Adrenal gland (tissue), 12 donors: ENCODE data around the gene KRTAP13-3. TPM values are rescaled to one million over a fixed set of nuclear protein-coding genes. Genes with fewer than 3 reads are reported as not detected.

ENCODE experiments used
- DNase-seq, 7 donors: peaks; one replicate each; pipeline ENCODE4 v3.0.0-alpha.2; 2019 to 2020
- H3K27ac ChIP-seq, 5 donors: fragments of 200-600 bp; sonication (generic) in 4 of 5; 1 replicate in 3 of 5; 2 replicates in 2 of 5; pipeline versions ENCODE4 v1.5.1 to v1.8.0; 2016 to 2020; ENCODE audit warnings: mild to moderate bottlenecking in 1 of 5
- H3K27me3 ChIP-seq: fragments of 200-600 bp; 2 replicates; pipeline ENCODE4 v1.8.0; 2021
- H3K36me3 ChIP-seq, 2 donors: fragments of 200-600 bp; replicated peaks in 1 of 2; 1 replicate in 1 of 2; 2 replicates in 1 of 2; pipeline versions ENCODE4 v1.5.1 to v1.8.0; 2018 to 2022
- H3K4me1 ChIP-seq, 2 donors: fragments of 200-600 bp; replicated peaks in 1 of 2; 1 replicate in 1 of 2; 2 replicates in 1 of 2; pipeline versions ENCODE4 v1.5.1 to v1.8.0; 2018 to 2021
- H3K4me3 ChIP-seq, 4 donors: fragments of 200-600 bp; sonication (generic) in 3 of 4; one replicate each; pipeline ENCODE4 v1.5.1; 2016 to 2018
- H3K9me3 ChIP-seq, 3 donors: fragments of 200-600 bp; sonication (generic) in 1 of 3; replicated peaks in 1 of 3; 1 replicate in 2 of 3; 2 replicates in 1 of 3; pipeline versions ENCODE4 v1.5.1 to v1.8.0; 2016 to 2021
- POLR2A ChIP-seq, 2 donors: fragments of 450-650 bp; IDR thresholded peaks; one replicate each; pipeline ENCODE4 v1.6.1; 2017; ENCODE audit warnings: antibody characterized with exemption in 2 of 2, mild to moderate bottlenecking in 2 of 2, moderate library complexity in 1 of 2
- WGBS, 4 donors: extraction: QIAGEN DNeasy Blood & Tissue Kit in 2 of 4; methylation state at CpG; one replicate each; pipeline versions ENCODE4 v1.1.5 to v1.1.7; 2013 to 2017; 5-methylcytosine and 5-hydroxymethylcytosine counted together
- intact Hi-C, 2 donors: fragments of 100-400 bp; cut with DNase I; formaldehyde crosslinking; loops; one replicate each; pipeline versions ENCODE4 v1.14.1 to v1.15.0; 2022 to 2023
- polyA plus RNA-seq, 3 donors: library from polyadenylated mRNA; stranded (reverse); fragments of 200-250 nt in 2 of 3; fragments of 350-450 nt in 1 of 3; fragmentation: Illumina TruSeq in 1 of 3; extraction: RNeasy Lipid Tissue Mini Kit (QIAGEN cat#74804) in 1 of 3; gene quantifications; one replicate each; pipeline ENCODE4 v1.2.3, GENCODE V29; 2013 to 2014
- total RNA-seq, 9 donors: library from RNA; depleted of rRNA in 4 of 9; stranded (reverse); fragments of >200 nt in 4 of 9; fragments of 120-200 nt in 1 of 9; fragmentation: NEBNext Ultra II Directional in 1 of 9; extraction: Animal tissue kit (Norgen Biotek cat#: 25700) in 1 of 9; gene quantifications; one replicate each; pipeline versions ENCODE4 v1.1.0 to v1.2.4, GENCODE V29; 2013 to 2023
- TF ChIP-seq, protein P1 (sequence below), 6 experiments: fragments of 450-650 bp in 4 of 6; fragments of 200-600 bp in 2 of 6; sonication (generic) in 1 of 6; IDR thresholded peaks; 1 replicate in 5 of 6; 2 replicates in 1 of 6; pipeline versions ENCODE4 v1.5.1 to v1.8.0; 2016 to 2021; ENCODE audit warnings: antibody characterized with exemption in 6 of 6, mild to moderate bottlenecking in 2 of 6, moderate library complexity in 1 of 6
- donor health status: healthy with polysubstance abuse.
- donor health status: Bipolar disorder and iron deficiency.
- donor health status: DM: yes; HTN: yes; CAD: no.
- donor health status: DM: no; HTN: no; CAD: no.
- donor health status: DM: no; HTN: no; CAD: no.
- donor health status: DM: yes; HTN: yes; CAD: no.

KRTAP13-3 gene
- total and polyA plus RNA-seq, 12 donors, result not detected

DNA sequence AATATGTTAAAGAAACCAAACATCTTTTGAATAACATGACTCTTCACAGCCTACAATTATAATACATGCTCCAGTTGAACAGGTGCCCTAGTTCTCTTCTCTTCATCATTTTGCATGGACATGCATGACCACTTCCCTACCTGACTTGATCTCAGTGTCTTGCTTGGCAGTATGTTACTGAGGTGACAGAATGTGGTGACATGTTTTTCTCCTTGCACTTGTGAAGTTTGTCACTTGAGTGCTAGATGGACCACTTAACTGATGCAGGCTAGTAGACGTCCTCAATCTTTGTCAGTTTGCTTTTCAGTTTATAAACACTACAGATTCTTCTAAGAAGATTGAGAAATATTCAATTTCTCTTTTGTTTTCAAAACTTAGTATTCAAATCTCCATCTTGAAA is 43.5 kb downstream of the KRTAP13-3 start:
- H3K36me3 ChIP-seq, result no peaks in the 10 kb centered on the region
- no peaks in the 10 kb centered on the region for H3K9me3 ChIP-seq
- no peak overlapping the region for H3K4me3 ChIP-seq
- TF ChIP-seq, protein P1, sequence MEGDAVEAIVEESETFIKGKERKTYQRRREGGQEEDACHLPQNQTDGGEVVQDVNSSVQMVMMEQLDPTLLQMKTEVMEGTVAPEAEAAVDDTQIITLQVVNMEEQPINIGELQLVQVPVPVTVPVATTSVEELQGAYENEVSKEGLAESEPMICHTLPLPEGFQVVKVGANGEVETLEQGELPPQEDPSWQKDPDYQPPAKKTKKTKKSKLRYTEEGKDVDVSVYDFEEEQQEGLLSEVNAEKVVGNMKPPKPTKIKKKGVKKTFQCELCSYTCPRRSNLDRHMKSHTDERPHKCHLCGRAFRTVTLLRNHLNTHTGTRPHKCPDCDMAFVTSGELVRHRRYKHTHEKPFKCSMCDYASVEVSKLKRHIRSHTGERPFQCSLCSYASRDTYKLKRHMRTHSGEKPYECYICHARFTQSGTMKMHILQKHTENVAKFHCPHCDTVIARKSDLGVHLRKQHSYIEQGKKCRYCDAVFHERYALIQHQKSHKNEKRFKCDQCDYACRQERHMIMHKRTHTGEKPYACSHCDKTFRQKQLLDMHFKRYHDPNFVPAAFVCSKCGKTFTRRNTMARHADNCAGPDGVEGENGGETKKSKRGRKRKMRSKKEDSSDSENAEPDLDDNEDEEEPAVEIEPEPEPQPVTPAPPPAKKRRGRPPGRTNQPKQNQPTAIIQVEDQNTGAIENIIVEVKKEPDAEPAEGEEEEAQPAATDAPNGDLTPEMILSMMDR (IDR thresholded peaks at IDR 0.05), result no peak
- TF ChIP-seq POLR2A (IDR thresholded peaks at IDR 0.05), result no peak
- intact Hi-C loops, result no loop called here
- H3K4me1 ChIP-seq, result no peaks in the 10 kb centered on the region
- DNase-seq, result no peak
- no peak overlapping the region for H3K27ac ChIP-seq
- 26 to 46% (median 37%) methylated on average over 1 of the region's 1 CpG for WGBS, 4 donors
- H3K27me3 ChIP-seq, result no peaks in the 10 kb centered on the region

Other genes with a start within 250 kb of the KRTAP13-3 start
- gene CLDN8, start 209.8 kb downstream of the KRTAP13-3 start, total RNA-seq, result under 1 TPM in 1 of 9 donors, not detected in 8; 0.14 TPM
- gene CLDN8, start 209.8 kb downstream of the KRTAP13-3 start, polyA plus RNA-seq, result not detected
- not detected for gene KRTAP24-1, start 143.0 kb downstream of the KRTAP13-3 start, total RNA-seq
- not detected for gene KRTAP24-1, start 143.0 kb downstream of the KRTAP13-3 start, polyA plus RNA-seq
- gene KRTAP25-1, start 136.4 kb downstream of the KRTAP13-3 start, total RNA-seq, result not detected
- gene KRTAP25-1, start 136.4 kb downstream of the KRTAP13-3 start, polyA plus RNA-seq, result not detected
- gene KRTAP26-1, start 105.6 kb downstream of the KRTAP13-3 start, total RNA-seq, result not detected
- gene KRTAP26-1, start 105.6 kb downstream of the KRTAP13-3 start, polyA plus RNA-seq, result not detected
- not detected for gene KRTAP27-1, start 88.2 kb downstream of the KRTAP13-3 start, total RNA-seq
- gene KRTAP27-1, start 88.2 kb downstream of the KRTAP13-3 start, polyA plus RNA-seq, result not detected
- gene KRTAP23-1, start 77.3 kb downstream of the KRTAP13-3 start, total RNA-seq, result not detected
- not detected for gene KRTAP23-1, start 77.3 kb downstream of the KRTAP13-3 start, polyA plus RNA-seq
- gene KRTAP13-2, start 53.7 kb downstream of the KRTAP13-3 start, total RNA-seq, result under 1 TPM in 1 of 9 donors, not detected in 8; 0.41 TPM
- gene KRTAP13-2, start 53.7 kb downstream of the KRTAP13-3 start, polyA plus RNA-seq, result not detected
- not detected for gene KRTAP13-1, start 29.9 kb downstream of the KRTAP13-3 start, total RNA-seq
- not detected for gene KRTAP13-1, start 29.9 kb downstream of the KRTAP13-3 start, polyA plus RNA-seq
- gene KRTAP13-4, start 4.3 kb upstream of the KRTAP13-3 start, total RNA-seq, result not detected
- gene KRTAP13-4, start 4.3 kb upstream of the KRTAP13-3 start, polyA plus RNA-seq, result not detected
- gene KRTAP15-1, start 14.3 kb upstream of the KRTAP13-3 start, total RNA-seq, result not detected
- gene KRTAP15-1, start 14.3 kb upstream of the KRTAP13-3 start, polyA plus RNA-seq, result not detected
- gene KRTAP19-1, start 54.4 kb upstream of the KRTAP13-3 start, total RNA-seq, result not detected
- gene KRTAP19-1, start 54.4 kb upstream of the KRTAP13-3 start, polyA plus RNA-seq, result not detected
- gene KRTAP19-2, start 61.5 kb upstream of the KRTAP13-3 start, total RNA-seq, result not detected
- not detected for gene KRTAP19-2, start 61.5 kb upstream of the KRTAP13-3 start, polyA plus RNA-seq
- gene KRTAP19-3, start 66.1 kb upstream of the KRTAP13-3 start, total RNA-seq, result not detected
- not detected for gene KRTAP19-3, start 66.1 kb upstream of the KRTAP13-3 start, polyA plus RNA-seq
- gene KRTAP19-4, start 71.2 kb upstream of the KRTAP13-3 start, total RNA-seq, result not detected
- not detected for gene KRTAP19-4, start 71.2 kb upstream of the KRTAP13-3 start, polyA plus RNA-seq
- gene KRTAP19-5, start 76.2 kb upstream of the KRTAP13-3 start, total RNA-seq, result not detected
- not detected for gene KRTAP19-5, start 76.2 kb upstream of the KRTAP13-3 start, polyA plus RNA-seq
- not detected for gene KRTAP19-6, start 115.9 kb upstream of the KRTAP13-3 start, total RNA-seq
- not detected for gene KRTAP19-6, start 115.9 kb upstream of the KRTAP13-3 start, polyA plus RNA-seq
- not detected for gene KRTAP19-7, start 135.4 kb upstream of the KRTAP13-3 start, total RNA-seq
- not detected for gene KRTAP19-7, start 135.4 kb upstream of the KRTAP13-3 start, polyA plus RNA-seq
- not detected for gene KRTAP22-2, start 164.5 kb upstream of the KRTAP13-3 start, total RNA-seq
- gene KRTAP22-2, start 164.5 kb upstream of the KRTAP13-3 start, polyA plus RNA-seq, result not detected
- not detected for gene KRTAP6-3, start 166.5 kb upstream of the KRTAP13-3 start, total RNA-seq
- gene KRTAP6-3, start 166.5 kb upstream of the KRTAP13-3 start, polyA plus RNA-seq, result not detected
- not detected for gene KRTAP6-2, start 173.0 kb upstream of the KRTAP13-3 start, total RNA-seq
- not detected for gene KRTAP6-2, start 173.0 kb upstream of the KRTAP13-3 start, polyA plus RNA-seq
- not detected for gene KRTAP22-1, start 175.2 kb upstream of the KRTAP13-3 start, total RNA-seq
- gene KRTAP22-1, start 175.2 kb upstream of the KRTAP13-3 start, polyA plus RNA-seq, result not detected
- gene KRTAP6-1, start 188.0 kb upstream of the KRTAP13-3 start, total RNA-seq, result not detected
- not detected for gene KRTAP6-1, start 188.0 kb upstream of the KRTAP13-3 start, polyA plus RNA-seq
- not detected for gene KRTAP20-1, start 190.5 kb upstream of the KRTAP13-3 start, total RNA-seq
- not detected for gene KRTAP20-1, start 190.5 kb upstream of the KRTAP13-3 start, polyA plus RNA-seq
- not detected for gene KRTAP20-4, start 194.7 kb upstream of the KRTAP13-3 start, total RNA-seq
- gene KRTAP20-4, start 194.7 kb upstream of the KRTAP13-3 start, polyA plus RNA-seq, result not detected
- gene KRTAP20-2, start 209.3 kb upstream of the KRTAP13-3 start, total RNA-seq, result not detected
- not detected for gene KRTAP20-2, start 209.3 kb upstream of the KRTAP13-3 start, polyA plus RNA-seq
- not detected for gene KRTAP20-3, start 216.9 kb upstream of the KRTAP13-3 start, total RNA-seq
- gene KRTAP20-3, start 216.9 kb upstream of the KRTAP13-3 start, polyA plus RNA-seq, result not detected